ENCODE measurements around the gene FOXO3. TPM values are rescaled to one million over a fixed set of nuclear protein-coding genes. Genes with fewer than 3 reads are reported as not detected.

FOXO3 gene
- total RNA-seq, 1 donor from 2014 or later = 49.2 TPM

DNA sequence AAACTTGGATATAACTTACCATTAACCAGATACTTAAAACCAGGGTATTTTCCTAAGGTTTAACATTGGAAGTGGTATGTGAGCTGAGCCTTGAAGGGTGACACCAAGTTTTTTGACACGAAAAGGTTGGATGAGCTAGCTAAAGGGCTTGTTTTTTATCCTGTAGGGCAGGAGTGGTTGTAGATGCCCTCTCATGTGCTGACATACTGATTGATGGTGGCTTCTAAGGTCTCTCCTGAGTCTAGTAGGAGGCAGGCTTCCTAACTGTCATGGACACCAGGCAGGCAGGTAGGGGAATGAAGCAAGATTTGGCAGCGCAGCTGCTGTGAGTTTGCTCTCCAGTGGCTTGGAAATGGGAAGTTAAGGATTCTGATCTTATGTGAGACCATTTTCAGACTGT, 66.1 kb downstream of the FOXO3 start:
- no peak for DNase-seq (ENCODE audit: low read depth)

DNA sequence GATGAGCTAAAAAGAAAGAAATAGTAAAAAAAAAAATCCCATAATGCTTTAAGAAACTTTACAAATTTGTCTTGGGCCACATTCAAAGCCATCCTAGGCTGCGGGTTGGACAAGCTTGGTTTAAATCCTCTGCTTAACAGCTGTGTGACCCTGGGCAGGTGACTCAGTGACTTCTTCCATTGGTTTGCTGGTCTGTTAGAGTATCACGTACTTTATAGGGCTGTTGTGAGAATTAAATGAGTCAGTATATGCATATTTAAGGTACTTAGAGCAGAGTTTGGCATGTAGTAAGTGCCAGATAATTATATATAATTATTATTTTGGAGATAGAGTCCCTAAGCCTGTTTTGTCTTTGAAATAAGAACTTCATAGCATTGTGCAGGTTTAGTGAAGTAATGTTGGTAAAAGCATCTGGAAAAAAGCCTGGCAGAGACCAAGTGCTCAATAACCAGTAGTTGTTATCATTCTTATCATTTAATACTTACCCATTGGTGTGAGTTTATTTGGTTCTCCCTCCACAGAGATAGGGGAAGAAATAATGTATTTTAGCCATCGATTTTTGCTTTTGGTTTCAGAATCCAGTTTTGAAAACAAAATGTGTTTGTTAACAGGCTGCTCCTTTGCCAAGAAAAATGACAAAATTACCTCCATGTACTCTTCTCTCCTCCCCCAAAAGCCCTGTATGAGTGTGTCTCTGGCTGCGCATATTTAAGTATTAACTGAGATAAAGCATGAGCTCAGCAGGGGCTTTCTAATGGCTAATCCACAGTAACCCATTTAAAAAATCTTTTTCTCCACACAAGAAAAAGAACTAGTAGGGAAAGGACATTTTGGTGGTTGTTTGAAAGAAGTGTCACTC, 67.2 kb downstream of the FOXO3 start:
- peak; percentile 58 for DNase-seq (ENCODE audit: low read depth)

DNA sequence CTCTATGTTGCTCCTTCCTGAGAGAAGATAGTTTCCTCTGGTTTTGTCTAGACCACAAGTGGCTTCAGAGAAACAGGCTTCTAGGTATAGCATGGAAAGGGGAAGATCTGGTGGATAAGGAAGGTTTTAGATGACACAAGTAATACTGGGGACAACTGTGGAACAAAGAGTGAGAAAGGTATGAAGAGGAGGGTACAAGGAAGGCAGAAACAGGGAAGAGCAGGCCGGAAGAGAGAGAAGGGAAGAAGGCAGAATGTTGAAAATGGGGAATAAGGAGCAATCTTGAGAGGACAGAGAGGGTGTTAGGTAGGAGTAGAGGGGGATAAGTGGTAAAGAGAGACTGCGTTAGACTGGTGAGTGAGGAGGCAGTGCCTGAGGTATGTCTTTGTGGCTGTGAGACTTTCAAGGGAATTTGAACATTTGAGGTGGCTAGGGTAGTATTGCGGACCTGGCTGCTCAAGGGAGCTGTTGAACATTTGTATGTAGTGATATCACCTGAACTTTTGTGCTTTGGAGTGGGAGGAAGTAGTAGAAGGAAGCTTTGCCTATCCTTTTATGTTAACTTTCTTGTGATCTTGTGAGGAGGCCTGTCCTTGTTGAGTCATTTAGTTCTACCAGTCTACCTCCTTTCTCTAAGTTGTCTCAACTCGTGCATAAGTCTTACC, 69.5 kb downstream of the FOXO3 start:
- DNase-seq (ENCODE audit: low read depth) = no peak

DNA sequence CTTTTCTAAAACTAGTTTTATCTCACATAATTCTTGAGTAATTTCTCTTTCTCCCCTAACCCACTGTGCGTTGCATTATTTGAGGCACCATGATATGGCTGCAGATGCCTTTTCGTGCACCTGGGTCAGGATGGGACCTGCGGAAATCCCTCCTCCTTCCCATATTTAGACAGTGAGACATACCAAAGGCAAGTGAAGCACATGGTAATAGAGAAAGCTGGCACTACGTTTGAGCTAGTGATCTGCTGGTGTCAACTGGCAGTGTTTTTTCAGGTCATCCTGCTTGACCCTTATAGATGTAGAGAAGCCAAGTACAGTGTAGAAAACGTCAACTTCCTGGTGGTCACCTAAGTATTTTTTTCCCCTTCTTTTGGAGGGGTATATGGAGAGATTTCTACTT, 71.7 kb downstream of the FOXO3 start:
- no peak for DNase-seq (ENCODE audit: low read depth)

DNA sequence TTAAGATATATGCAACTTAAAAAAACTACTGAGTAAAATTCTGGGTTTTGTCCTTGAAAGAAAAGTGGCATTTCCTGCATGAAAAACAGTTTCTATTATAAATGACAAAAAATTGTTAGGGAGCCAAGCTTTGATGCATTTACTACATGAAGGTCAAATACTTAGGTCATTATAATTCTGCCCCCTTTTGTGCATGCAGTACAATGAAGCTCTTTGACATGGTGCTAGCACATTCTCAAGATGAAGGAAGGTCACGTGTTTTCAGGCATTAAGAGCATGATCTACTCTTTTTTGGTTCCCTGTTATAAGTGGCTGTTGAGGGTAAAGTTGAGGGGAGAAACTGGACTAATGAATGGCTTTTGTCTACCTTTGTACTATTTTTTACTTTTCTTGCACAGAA, 72.7 kb downstream of the FOXO3 start:
- no peak for DNase-seq (ENCODE audit: low read depth)

DNA sequence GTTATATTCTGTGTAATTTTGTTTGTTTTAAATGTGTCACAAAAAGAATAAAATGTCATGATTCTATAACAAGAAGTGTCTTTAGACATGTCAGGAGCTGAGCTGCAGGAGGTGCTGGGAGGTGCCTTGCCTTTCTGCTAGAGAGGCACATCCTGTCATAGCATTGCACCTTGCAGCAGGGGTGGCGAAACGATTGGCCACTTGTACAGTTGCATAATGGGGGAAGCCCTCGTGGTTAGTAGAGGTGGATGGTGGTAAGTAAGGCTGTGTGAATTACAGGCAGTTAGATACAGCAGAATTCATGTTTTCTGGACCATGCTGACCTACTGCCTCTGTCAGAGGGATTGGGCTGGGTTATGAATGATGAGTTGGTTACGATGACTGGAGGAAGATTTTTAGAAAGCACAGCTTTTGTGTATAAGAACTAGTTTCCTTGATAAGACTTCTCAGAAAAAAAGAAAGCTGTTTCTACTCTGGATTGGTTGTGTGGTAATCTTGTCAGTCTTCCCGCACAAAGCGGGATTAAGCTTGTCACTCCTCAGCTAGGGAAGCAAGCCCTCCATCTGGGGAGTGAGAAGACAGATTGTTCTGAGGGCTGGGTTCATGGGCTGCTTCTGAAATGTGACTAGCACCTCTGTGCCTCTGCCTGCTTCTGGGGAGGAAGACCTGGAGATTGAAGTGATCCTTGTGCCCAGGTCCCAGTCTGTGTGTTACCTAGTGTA, 74.9 kb downstream of the FOXO3 start:
- DNase-seq (ENCODE audit: low read depth) = no peak

DNA sequence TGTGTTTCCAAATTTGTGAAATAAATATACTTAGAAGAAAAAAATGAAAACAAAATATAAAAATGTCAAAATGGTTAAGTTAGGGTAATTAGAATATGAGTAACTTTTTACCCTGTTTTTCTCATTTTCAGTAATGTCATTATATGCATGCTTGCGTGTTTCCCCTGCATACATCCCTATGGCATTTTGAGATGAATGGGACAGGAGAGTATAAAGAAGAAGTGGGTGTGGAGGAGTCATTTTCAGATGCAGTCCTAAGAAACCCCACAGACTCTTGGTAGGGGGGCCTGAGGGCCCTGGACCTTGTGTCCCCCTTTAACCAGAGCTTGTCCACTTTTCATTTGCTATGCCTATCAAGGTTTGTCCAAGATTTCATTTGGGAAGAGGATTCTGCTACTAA, 77.2 kb downstream of the FOXO3 start:
- no peak for DNase-seq (ENCODE audit: low read depth)

DNA sequence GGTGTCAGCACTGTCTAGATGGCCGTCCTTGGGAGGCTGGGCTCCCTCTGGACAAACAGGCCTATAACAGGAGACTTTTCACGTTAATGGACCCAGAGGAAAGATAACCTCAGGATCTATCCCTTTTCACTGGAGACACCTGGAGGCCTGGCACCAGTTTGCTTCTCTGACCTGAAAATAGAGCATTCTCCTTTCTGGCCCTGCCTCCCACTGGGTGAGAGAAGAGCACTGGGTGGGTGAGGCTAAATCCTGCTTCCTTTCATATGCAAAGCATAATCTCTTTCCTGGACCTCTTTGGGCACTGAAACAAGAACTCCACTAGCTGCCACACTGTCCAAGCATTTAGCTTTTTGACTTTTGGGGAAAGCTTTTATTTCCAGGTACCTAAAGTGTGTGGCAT, 78.3 kb downstream of the FOXO3 start:
- DNase-seq (ENCODE audit: low read depth) = no peak

DNA sequence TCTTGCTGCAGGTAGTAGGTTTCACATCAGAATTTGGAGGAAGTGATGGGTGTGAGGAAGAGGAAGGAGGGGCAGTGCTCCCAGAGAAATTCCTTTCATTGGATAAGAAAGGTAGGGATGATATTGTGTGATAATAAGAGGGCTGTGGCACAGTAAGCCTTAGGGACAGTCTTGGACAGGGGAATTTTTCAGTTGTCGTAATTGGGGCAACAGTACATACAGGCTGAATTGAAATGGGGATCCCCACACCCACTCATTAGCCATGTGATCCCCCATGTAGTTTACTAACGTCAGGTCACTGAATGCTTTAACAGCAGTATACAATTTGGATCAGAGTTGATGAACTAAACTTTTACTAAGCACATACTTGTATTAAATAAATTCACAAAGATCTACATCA, 79.4 kb downstream of the FOXO3 start:
- DNase-seq (ENCODE audit: low read depth) = no peak

DNA sequence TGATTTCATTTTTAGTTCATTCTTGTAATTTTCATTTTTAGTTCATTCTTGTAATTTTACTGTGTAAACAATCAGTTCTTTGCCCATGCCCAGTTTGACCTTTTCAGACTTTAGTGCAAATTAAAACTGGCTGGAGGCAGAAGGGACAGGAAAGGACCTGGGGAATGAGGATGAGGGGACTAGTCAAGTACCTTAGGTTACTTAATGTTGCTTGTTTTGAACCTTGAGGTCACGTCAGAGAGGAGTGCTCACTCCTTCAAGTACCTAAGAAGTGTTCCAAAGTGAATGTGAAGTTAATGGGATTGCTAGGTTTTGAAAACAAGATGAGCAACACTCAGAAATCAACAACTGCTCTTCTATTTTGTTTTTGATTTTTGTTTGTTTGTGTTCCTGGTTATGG, 82.5 kb downstream of the FOXO3 start:
- no peak for DNase-seq (ENCODE audit: low read depth)

DNA sequence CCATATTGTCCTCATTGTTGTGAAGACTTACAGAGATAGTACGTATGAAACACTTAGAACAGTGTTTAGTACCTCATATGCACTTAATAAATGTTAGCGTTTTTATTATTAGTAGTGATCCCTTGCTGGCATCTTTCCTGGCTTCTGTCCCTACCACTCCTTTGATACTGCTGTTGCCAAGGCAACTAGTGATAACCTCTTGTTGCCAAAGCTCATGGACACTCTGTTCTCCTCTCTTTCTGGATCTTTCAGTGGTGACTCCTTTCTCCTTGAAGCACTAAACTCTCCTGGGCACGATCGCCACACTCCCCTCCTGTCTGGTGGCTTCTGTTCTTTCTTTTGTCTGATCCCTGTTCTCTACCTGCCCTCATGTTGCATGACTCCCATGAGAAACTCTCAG, 83.5 kb downstream of the FOXO3 start:
- DNase-seq (ENCODE audit: low read depth) = no peak

DNA sequence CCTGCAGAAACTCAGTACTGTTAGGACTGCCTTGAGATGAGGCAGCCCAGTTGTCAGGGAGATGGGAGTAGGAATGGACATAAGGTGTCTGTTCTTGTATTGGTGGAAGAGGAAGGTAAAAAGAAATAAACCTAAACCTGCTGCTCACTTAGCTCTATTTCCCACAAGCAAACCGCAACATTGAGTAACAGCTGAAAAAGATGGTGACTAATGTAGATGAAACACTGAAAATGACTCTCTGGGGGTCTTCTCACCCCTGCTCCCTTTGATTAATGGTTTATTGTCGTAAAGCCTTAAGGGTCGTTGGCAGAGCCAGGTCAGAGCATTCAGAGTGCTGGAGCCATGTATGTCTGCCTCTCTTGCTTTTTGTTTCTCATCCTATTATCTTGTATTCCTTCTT, 87.5 kb downstream of the FOXO3 start:
- no peak for DNase-seq (ENCODE audit: low read depth)

DNA sequence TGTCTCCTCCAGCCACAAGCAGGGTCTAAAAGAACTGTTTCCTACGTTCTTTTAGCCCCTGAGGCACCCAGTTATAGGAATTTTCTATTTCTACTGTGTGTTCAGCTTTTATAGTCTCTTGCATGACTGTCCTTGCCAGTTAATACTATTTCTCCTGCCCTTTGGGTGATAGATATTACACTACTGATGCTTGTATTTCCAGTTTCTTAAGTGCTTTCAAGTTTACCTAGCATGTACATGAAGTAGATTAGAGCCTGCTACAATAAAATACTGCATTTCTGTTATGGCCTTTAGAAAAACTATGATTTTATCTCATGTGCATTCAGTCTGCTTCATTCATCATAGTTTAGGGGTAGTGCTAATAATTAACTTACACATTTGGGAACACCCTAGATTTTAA, 89.6 kb downstream of the FOXO3 start:
- DNase-seq (ENCODE audit: low read depth) = no peak

DNA sequence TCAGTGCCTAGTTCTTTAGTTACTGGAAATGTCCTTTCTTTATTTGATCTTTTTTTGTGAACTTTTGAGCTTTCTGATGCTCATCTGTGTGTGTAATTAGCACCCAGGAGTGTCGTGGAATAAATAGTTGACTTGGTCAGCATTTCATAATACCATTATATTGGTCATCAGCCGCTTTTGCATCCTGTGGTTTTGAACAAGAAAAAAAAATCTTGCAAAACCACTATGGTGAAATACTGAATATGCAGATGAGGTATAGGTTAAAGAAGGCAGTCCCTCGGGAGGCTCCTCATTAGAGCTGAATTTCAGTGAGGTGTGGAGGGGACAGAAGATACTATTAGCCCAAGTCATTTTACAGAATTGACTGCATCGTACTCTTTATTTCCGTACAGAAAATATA, 90.1 kb downstream of the FOXO3 start:
- peak; percentile 29 for DNase-seq (ENCODE audit: low read depth)

DNA sequence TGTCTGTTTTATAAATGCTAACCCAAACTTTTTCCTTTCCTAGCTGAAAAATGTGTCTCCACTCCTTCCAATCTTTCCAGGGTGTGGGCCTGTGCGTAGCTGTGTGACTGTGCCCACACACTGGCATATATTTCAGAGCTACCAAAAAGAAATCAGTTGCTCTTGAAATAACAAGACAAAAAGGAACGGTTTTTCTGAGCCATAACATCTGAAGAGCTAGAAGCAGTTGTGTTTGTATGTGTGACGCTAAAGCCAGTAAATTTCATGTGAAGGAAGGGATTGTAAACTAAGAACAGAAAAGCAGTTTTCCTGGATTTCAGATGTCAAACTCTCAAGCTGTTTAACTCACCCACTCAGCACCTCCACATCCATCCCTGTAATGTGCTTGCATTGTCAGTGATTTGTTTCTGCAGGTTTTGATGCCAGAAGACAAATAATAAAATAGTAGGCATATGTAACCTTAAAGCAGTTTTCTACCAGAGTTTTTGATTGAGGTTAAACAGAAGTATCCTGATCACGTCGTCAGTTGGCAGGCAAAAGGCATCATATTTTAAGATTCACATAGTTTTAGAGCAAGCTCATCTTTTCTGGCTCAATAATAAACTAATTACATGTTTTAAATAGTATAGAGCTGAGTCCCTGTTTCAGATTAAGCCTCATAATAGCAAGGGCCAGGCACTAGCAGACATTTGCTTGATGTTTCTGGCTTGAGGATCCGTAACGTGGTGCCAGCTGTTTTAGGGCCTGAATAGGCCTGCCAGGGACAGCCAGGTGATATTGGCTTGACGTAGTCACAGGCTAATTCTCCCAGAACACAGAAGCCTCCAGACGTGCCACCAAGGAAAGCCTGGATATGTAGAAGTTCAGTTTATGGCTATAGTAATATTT, 90.9 kb downstream of the FOXO3 start:
- peak; percentile 77 for DNase-seq (ENCODE audit: low read depth)

DNA sequence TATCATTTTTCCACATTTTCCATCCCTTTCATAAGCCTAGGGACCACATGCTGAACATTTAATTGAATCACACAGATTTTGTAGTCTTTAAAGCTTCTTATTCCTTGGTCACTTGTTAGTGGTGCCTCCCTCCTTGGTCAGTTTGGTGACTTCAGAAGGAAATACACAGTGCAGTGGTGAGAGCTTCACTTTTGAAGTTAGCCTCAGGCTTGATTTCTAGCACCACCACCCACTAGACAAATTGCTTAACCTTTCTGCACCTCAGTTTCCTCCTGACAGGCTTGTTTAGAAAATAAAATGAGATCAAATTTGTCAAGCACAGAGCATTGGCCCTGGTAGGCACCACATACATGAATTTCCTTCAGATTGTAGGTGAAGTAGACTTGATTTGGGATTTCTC, 91.7 kb downstream of the FOXO3 start:
- no peak for DNase-seq (ENCODE audit: low read depth)

DNA sequence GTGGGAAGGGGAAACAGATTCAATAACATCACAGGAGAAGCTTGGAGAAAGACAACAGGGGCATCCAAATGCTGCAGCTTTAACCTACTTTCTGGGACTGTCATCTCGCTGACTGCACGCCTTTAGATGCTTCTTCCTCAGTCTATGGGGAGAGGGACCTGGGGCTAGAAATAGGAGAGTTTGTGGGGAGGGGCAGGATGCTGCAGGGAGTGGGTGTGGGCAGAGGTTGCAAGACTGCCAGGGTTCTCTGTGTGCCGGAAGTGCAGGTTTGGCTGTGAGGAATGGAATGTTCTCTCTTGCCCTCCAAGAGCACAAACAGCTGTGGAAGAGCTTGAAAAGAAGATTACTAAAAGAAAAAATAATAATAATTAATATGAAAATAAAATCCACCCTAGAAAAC, 93.2 kb downstream of the FOXO3 start:
- DNase-seq (ENCODE audit: low read depth) = peak; percentile 44

DNA sequence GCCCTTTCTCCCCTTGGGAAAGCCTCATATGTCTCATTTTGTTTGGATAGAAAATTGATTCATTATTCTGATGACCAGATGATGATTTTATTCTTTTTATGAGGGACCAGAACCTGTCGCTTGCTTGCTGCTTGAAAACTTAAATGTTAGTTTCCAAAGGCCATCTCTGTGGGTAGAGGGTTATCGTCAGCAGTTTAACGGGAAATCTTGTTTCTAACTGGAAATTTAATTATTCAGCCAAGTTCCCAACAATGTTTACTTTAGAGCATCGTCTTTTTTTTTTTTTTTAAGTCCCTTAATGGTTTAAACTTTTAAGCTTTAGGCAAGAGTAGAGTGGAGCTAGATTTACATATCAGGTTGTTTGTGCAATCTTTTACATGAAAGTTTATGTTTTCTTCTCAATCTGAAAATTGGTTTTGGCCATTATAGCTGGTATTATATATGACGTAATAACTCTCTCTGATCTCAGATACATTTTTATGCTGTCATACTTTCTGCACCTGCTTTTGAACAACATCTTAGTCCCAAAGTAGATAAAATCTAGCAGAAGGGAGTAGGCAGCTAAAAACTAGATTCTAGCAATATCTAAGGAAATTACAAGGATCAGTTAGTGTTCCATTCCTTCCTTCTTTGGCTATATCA, 93.9 kb downstream of the FOXO3 start:
- no peak for DNase-seq (ENCODE audit: low read depth)

DNA sequence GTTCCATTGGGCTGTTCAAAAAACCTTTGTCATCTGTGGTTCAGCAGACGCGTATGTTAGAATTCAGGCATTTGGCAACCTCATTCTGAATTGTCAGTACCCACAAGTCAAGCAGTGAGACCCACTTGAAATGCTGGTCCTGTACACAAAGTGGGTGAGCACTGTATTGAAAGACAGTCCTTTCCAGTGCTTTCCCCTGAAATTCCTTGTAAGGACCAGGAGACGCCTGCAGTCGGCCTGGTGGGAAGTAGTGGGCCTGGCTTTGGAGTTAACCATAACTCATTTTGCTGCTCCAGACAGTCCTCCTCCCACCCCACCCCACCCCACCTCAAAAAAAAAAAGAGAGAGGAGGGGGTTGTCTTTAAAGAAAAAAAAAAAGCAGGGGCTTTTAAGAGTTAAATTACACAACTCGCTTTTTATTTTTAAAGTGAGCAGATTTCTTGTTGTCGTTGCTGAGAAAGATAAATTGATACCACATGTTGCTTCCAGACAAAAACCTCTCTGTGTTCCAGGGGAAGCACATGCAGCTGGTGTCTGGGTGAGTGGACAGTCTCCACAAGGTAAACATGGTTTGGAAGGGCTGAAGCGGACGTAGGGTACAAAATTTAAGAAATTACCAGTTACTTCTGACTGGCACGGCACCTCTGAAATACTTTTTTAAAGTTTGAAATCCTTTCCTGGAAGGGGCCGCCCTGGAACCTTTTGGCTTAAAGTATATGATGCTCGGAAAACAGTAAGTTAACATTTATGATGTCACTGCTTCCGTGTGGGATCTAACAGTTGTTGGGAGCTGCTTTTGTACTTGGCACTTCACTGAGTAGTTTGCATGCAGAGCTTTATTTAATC, 95.3 kb downstream of the FOXO3 start:
- DNase-seq (ENCODE audit: low read depth) = peak; percentile 84

DNA sequence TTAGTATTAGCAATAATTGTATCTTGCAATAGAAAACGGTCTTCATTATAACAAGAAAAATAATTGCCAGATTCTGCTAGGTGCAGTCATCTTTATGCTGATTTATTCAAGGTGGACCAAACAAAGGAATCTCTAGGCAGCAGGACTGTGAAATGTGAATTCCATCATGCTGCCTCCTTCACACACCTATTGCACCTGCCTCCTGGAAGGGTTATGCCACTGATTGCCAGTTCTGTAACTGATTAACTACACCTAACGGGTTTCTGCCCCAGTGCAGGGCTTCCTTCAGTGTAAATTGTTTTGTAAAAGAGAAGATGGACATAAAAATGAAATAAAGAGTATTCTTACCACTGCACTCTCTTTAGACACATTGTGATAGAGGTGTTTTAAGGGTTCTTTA, 96.1 kb downstream of the FOXO3 start:
- DNase-seq (ENCODE audit: low read depth) = no peak

Measured in myocyte (in vitro differentiated cells).